Naive thymus-derived CD8-positive, alpha-beta T cell (primary cell): ENCODE measurements around the gene ZFP69B. TPM values are rescaled to one million over a fixed set of nuclear protein-coding genes. Genes with fewer than 3 reads are reported as not detected.

Experiments
- ATAC-seq, 2 donors: fragments of 150-1000 bp; cut with Tn5 transposase in 1 of 2; sonication (Bioruptor Pico), chemical (Tn5 transposase) in 1 of 2; 1 replicate in 1 of 2; 2 replicates in 1 of 2; pipeline ENCODE4 v1.10.0; 2021; ENCODE audit warnings: mild to moderate bottlenecking in 2 of 2, moderate library complexity in 2 of 2
- POLR2A ChIA-PET: fragments of 350-600 bp; sonication (Branson Sonifier 250); formaldehyde crosslinking; loops from one replicate; lab custom pipeline; 2021; ENCODE audit warnings: antibody characterized with exemption; lab: Charles Lee
- DNase-seq, 10 donors: peaks; one replicate each; pipeline versions ENCODE4 v3.0.0 to v3.0.0-alpha.2; 2020 to 2022
- H3K27ac Mint-ChIP-seq, 10 donors: one replicate each; pipeline ENCODE4 v1.8.0; 2020 to 2022; ENCODE audit warnings: mild to moderate bottlenecking in 10 of 10, mixed read lengths in 10 of 10, moderate library complexity in 4 of 10, inconsistent platforms in 1 of 10
- H3K27me3 Mint-ChIP-seq, 5 donors: one replicate each; pipeline ENCODE4 v1.8.0; 2021 to 2022; ENCODE audit warnings: mixed read lengths in 5 of 5
- H3K36me3 Mint-ChIP-seq, 3 donors: one replicate each; pipeline ENCODE4 v1.8.0; 2020 to 2022; ENCODE audit warnings: mixed read lengths in 3 of 3, mild to moderate bottlenecking in 2 of 3, inconsistent platforms in 1 of 3
- H3K4me1 Mint-ChIP-seq, 4 donors: one replicate each; pipeline ENCODE4 v1.8.0; 2021 to 2022; ENCODE audit warnings: mixed read lengths in 4 of 4
- H3K4me3 Mint-ChIP-seq, 10 donors: one replicate each; pipeline ENCODE4 v1.8.0; 2020 to 2022; ENCODE audit warnings: mild to moderate bottlenecking in 10 of 10, mixed read lengths in 10 of 10, moderate library complexity in 6 of 10, inconsistent platforms in 1 of 10
- H3K9me3 Mint-ChIP-seq, 9 donors: one replicate each; pipeline ENCODE4 v1.8.0; 2020 to 2022; ENCODE audit warnings: mixed read lengths in 9 of 9, mild to moderate bottlenecking in 3 of 9, inconsistent platforms in 1 of 9, moderate library complexity in 1 of 9
- polyA plus RNA-seq, 3 donors: library from polyadenylated mRNA; unstranded; fragments of 300-500 nt; fragmentation: Illumina TruSeq; gene quantifications; one replicate each; pipeline ENCODE4 v1.2.3, GENCODE V29; 2021
- total RNA-seq, 8 experiments: library from RNA in 2 of 8; stranded (reverse) in 2 of 8; gene quantifications; one replicate each; pipeline ENCODE4 v1.2.3 and lab custom pipeline; 2021 to 2026

Gene ZFP69B
- total and polyA plus RNA-seq, 5 experiments from 2014 or later, result 1.9 to 13.0 (median 4.4) TPM

DNA sequence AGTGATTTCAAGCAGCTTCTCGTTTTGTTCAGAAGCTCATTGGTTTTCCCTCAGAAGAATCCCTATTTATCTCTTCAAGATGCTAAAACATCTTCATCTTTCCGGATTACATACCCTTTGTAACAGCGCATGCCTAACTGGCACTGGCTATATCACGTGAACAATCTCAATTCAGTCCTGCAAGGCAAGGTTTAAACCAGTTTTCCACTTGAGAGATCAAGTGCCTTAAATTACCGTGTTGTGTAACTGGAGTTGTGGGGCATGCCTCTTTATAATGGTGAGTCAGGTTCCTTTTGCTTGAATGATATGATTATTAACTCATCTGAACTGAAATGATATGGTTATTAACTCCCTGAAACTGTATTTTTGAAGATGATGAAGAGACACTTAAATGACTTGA is 11.0 kb upstream of the ZFP69B start:
- H3K4me3 Mint-ChIP-seq, result no peak overlapping the region
- DNase-seq (no peak), ATAC-seq (no peak)
- peaks cover 0 to 9% (median 2%) of the 10 kb centered on the region in 3 donors for H3K36me3 Mint-ChIP-seq
- peaks cover 0 to 7% (median 3%) of the 10 kb centered on the region in 4 donors for H3K4me1 Mint-ChIP-seq
- no peaks in the 10 kb centered on the region for H3K27me3 Mint-ChIP-seq
- no peak overlapping the region for H3K27ac Mint-ChIP-seq
- POLR2A ChIA-PET, result interaction anchor here (0.8 kb wide), 1 partner anchor 66 kb away, joined by 4 read pairs; no protein-coding TSS in a partner anchor
- no peaks in the 10 kb centered on the region for H3K9me3 Mint-ChIP-seq

DNA sequence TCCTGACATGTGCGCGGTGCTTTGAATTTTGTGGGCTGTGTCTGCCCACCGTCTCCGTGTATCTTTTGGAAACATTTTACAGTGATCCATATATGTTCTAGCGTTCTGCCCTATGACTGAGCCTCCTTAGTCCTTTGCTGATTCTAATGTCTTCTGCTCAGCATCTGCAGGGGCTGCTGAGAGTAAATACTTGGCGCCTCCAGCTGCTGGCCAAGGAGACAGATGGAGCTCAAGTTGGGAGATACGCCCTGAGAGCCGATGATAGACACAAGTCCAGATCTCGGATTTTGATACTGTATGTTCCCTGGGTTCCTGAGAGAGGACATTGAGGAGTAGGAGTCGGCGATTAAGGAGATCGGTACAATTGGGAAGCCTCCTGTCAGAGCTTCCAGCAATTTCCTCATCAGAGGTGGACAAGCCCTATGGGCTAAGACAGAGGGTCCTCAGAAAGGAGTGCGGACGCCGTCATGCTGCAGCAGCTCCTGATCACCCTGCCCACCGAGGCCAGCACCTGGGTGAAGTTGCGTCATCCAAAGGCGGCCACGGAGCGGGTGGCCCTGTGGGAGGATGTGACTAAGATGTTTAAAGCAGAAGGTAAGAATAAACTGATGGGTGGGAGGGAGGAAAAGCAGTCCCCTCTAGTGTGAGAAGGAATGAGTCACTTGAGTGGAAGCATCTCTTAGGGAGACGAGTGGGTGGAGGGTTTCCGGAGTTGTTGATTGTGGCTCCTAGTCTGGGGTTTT is 390 bp downstream of the ZFP69B start:
- peak overlapping the region; percentile 85 to 97 (median 93) for H3K27ac Mint-ChIP-seq
- H3K36me3 Mint-ChIP-seq, result peaks cover 34 to 46% (median 44%) of the 10 kb centered on the region in 3 donors
- POLR2A ChIA-PET, result interaction anchor here (0.6 to 2.1 kb wide), 9 partner anchors 13 to 553 kb away, joined by 3 to 14 read pairs (median 4); partner anchors contain the start of genes CAP1, EXO5, ZFP69 and ZNF684

DNA sequence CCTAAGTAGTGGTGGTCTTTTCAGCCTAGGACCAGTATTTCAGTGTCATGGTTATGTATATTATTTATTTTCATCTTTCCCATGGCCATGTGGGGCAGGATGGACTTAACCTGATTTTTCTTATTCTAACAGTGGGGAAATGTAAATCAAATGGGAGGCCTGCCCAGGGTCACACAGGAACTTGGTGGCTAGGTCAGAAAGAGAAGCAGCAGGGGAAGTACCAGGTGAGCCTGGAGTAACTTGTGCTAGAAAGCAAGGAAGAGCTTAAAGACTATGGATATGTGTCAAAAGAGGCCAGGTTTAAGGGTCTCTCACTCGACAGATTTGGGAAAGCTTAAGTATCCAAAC is 936 bp downstream of the ZFP69B start:
- DNase-seq (no peak), ATAC-seq (no peak)
- Mint-ChIP-seq H3K9me3 (peaks cover 11 to 58% (median 37%) of the 10 kb centered on the region in 9 donors), H3K36me3 (peaks cover 40 to 47% (median 46%) of the 10 kb centered on the region in 3 donors), H3K27ac (peak overlapping the region; percentile 85 to 97 (median 93)), H3K4me1 (peaks cover 13 to 31% (median 20%) of the 10 kb centered on the region in 4 donors), H3K4me3 (peak overlapping the region; percentile 89 to 96 (median 94)), H3K27me3 (no peaks in the 10 kb centered on the region)
- POLR2A ChIA-PET, result interaction anchor here (0.6 to 2.1 kb wide), 6 partner anchors 14 to 411 kb away, joined by 3 to 14 read pairs (median 5); partner anchors contain the start of genes CAP1, EXO5, ZFP69 and ZNF684

More for the DNA sequence above, 390 bp downstream of the ZFP69B start:
- Mint-ChIP-seq H3K27me3 (no peaks in the 10 kb centered on the region), H3K9me3 (peaks cover 10 to 55% (median 39%) of the 10 kb centered on the region in 9 donors), H3K4me1 (peaks cover 13 to 31% (median 20%) of the 10 kb centered on the region in 4 donors), H3K4me3 (peak overlapping the region; percentile 89 to 96 (median 94))
- DNase-seq, result peak; percentile 39 to 85 (median 58)
- ATAC-seq, result peak; percentile 67 to 68

DNA sequence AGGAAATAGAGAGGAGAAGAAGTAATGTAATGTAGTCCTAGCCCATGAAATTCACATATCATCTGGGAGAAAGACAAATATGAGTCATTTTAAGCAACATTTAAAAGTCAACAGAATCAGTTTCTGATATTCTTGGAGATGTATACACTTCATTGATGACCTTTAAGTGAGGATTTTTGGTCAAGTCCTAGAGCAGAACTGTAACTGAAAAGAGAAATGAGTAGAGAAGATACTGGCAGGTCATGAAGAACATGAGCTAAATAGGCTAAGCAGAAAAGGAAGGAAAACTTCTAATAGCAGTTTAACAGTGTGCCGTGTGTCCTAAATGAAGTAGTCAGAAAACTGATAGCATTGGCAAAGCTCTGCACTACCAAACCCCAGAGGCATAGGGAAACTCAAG is 4.6 kb downstream of the ZFP69B start:
- peaks cover 24 to 92% (median 66%) of the 10 kb centered on the region in 9 donors for H3K9me3 Mint-ChIP-seq

DNA sequence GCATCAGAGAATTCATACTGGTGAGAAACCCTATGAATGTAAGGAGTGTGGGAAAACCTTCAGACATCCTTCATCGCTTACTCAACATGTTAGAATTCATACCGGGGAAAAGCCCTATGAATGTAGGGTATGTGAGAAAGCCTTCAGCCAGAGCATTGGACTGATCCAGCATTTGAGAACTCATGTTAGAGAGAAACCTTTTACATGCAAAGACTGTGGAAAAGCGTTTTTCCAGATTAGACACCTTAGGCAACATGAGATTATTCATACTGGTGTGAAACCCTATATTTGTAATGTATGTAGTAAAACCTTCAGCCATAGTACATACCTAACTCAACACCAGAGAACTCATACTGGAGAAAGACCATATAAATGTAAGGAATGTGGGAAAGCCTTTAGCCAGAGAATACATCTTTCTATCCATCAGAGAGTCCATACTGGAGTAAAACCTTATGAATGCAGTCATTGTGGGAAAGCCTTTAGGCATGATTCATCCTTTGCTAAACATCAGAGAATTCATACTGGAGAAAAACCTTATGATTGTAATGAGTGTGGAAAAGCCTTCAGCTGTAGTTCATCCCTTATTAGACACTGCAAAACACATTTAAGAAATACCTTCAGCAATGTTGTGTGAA is 12.8 kb downstream of the ZFP69B start:
- H3K36me3 Mint-ChIP-seq, result peaks cover 58 to 86% (median 66%) of the 10 kb centered on the region in 3 donors
- POLR2A ChIA-PET, result interaction anchor here (0.8 to 0.9 kb wide), 2 partner anchors 10 to 19 kb away, joined by 4 read pairs; no protein-coding TSS in a partner anchor
- H3K4me1 Mint-ChIP-seq, result no peaks in the 10 kb centered on the region
- peak in 3 of 10 donors; percentile 13 to 24 (median 14) for DNase-seq
- H3K4me3 Mint-ChIP-seq, result no peak overlapping the region
- peaks cover 28 to 98% (median 59%) of the 10 kb centered on the region in 9 donors for H3K9me3 Mint-ChIP-seq
- H3K27ac Mint-ChIP-seq, result peak overlapping the region in 1 of 10 donors; percentile 13
- ATAC-seq, result no peak
- H3K27me3 Mint-ChIP-seq, result no peaks in the 10 kb centered on the region

More for the DNA sequence above, 4.6 kb downstream of the ZFP69B start:
- Mint-ChIP-seq H3K36me3 (peaks cover 76 to 83% (median 81%) of the 10 kb centered on the region in 3 donors), H3K4me1 (peaks cover 13 to 21% (median 16%) of the 10 kb centered on the region in 4 donors), H3K27ac (no peak overlapping the region), H3K27me3 (no peaks in the 10 kb centered on the region), H3K4me3 (no peak overlapping the region)
- ATAC-seq (no peak), DNase-seq (no peak)
- POLR2A ChIA-PET, result no interaction called here

DNA sequence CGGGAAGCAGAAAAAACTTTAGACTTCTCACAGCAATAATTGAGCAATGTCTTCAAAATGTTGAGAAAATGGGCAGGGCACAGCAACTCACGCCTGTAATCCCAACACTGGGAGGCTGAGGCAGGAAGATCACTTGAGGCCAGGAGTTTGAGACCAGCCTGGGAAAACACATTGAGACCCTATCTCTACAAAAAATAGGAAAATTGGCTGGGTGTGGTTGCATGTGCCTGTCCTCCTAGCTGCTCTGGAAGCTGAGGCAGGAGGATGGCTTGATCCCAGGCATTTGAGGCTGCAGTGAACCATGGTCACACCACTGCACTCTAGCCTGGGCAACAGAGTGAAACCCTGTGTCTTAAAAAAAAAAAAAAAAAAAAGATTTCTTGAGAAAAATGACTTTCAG is 19.1 kb downstream of the ZFP69B start:
- Mint-ChIP-seq H3K36me3 (peaks cover 11 to 69% (median 63%) of the 10 kb centered on the region in 3 donors), H3K4me3 (no peak overlapping the region), H3K27me3 (no peaks in the 10 kb centered on the region), H3K4me1 (no peaks in the 10 kb centered on the region), H3K9me3 (peaks cover 20 to 100% (median 80%) of the 10 kb centered on the region in 9 donors), H3K27ac (no peak overlapping the region)
- POLR2A ChIA-PET, result no interaction called here
- no peak for ATAC-seq
- no peak for DNase-seq

DNA sequence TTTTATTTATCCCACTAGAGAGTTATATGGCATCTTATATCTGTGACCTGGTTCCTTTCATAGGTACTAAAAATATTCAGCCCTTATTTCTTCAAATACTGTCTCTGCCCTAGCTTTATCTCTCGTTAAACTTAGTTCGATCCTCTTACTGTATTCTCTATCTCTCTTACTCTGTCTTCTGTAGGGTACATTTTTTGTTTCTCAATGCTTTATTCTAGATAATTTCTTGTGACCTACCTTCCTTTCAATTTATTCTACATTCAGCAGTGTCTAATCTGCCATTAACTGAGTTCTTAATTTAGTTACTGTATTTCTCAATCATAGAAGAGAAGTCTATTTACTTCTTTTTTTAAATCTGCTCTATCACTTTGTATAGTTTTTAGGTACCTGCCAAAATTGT is 25.0 kb downstream of the ZFP69B start:
- ATAC-seq (no peak), DNase-seq (no peak)
- peak overlapping the region in 1 of 10 donors; percentile 9 for H3K4me3 Mint-ChIP-seq
- H3K36me3 Mint-ChIP-seq, result peaks cover 8 to 37% (median 37%) of the 10 kb centered on the region in 3 donors
- POLR2A ChIA-PET, result no interaction called here
- no peak overlapping the region for H3K27ac Mint-ChIP-seq
- H3K27me3 Mint-ChIP-seq, result no peaks in the 10 kb centered on the region
- peaks cover 6 to 25% (median 23%) of the 10 kb centered on the region in 4 donors for H3K4me1 Mint-ChIP-seq
- peaks cover 11 to 75% (median 45%) of the 10 kb centered on the region in 9 donors for H3K9me3 Mint-ChIP-seq

DNA sequence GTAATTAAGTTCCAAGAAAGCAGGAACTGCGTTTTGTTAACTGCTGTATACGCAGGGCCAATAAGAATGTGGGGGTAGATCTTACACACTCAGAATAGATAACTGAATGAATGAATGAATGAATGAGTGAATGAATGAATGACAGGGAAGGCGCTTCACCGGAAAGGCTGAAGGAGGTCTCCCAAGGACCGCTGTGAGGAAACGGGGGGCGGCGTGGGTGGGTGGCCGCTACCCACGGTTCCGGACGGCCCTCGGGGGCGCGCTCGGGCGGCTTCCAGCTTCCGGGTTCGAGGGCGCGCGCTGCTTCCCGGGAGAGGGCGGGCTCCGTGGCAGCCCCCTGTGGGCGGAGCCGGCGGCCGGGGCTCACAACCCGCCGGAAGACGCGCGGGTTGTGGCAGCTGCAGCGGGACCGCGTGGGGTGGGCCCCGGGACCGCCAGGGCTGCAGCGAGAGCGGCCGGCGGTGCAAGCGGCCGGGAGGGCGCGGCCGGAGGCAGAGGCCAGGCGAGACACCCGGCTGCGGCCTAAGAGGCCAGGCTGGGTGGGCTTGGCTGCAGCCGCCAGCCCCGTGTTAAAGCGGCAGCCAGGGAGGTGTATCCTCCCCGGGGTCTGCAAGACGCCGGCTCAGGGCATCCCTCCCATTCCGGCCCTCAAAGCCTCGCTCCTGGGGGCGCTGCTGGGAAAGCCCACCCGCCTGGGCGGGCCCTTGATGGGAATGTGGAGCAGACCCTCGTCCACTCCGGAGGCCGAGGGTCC is 26.8 kb downstream of the ZFP69B start, which contains the start of gene ZFP69:
Gene ZFP69, plus strand, starts transcription at position 367 of the 754 bp plus-strand sequence. CDS start 2,072 bp downstream, outside the sequence.
- DNase-seq (peak; percentile 60 to 81 (median 72)), ATAC-seq (peak; percentile 94 to 95)
- peaks cover 24 to 46% (median 40%) of the 10 kb centered on the region in 3 donors for H3K36me3 Mint-ChIP-seq
- peaks cover 13 to 73% (median 39%) of the 10 kb centered on the region in 9 donors for H3K9me3 Mint-ChIP-seq
- peak within 1 kb of the TSS; percentile 81 to 96 (median 90) for H3K4me3 Mint-ChIP-seq
- H3K27me3 Mint-ChIP-seq, result no peaks in the 10 kb centered on the region
- POLR2A ChIA-PET, result interaction anchor here (0.6 to 2.2 kb wide), 9 partner anchors 10 to 79 kb away, joined by 3 to 7 read pairs (median 4); partner anchors contain the start of genes EXO5, ZFP69B and ZNF684
- H3K27ac Mint-ChIP-seq, result peak within 1 kb of the TSS; percentile 53 to 93 (median 88)
- peaks cover 6 to 25% (median 23%) of the 10 kb centered on the region in 4 donors for H3K4me1 Mint-ChIP-seq

DNA sequence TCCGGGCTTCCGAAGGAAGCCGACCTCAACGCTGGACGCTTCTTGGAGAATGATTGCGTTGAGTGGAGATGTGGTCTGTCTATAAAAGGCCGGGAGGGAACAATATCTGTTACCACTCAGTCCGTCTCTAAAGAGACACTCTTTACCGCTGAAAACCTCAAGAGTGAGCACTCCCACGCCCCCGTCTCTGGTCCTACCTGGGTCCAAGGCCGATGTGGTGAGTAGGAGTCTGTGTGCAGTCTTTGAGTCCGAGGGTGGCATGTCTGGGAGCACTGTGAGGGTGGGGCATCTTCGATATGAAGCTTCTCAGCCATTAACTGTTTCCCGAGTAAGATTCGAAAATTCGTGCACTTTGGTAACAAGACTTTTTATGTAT is 27.4 kb downstream of the ZFP69B start:
- peak overlapping the region; percentile 53 to 92 (median 79) for H3K27ac Mint-ChIP-seq
- POLR2A ChIA-PET, result interaction anchor here (0.6 to 2.2 kb wide), 8 partner anchors 11 to 54 kb away, joined by 3 to 7 read pairs (median 4); partner anchors contain the start of genes EXO5, ZFP69B and ZNF684
- ATAC-seq (peak; percentile 23 to 48), DNase-seq (peak in 3 of 10 donors; percentile 1 to 10 (median 9))
- peaks cover 6 to 25% (median 23%) of the 10 kb centered on the region in 4 donors for H3K4me1 Mint-ChIP-seq
- H3K27me3 Mint-ChIP-seq, result no peaks in the 10 kb centered on the region
- H3K36me3 Mint-ChIP-seq, result peaks cover 30 to 50% (median 40%) of the 10 kb centered on the region in 3 donors
- H3K4me3 Mint-ChIP-seq, result peak overlapping the region; percentile 81 to 94 (median 88)
- H3K9me3 Mint-ChIP-seq, result peaks cover 14 to 73% (median 39%) of the 10 kb centered on the region in 9 donors

DNA sequence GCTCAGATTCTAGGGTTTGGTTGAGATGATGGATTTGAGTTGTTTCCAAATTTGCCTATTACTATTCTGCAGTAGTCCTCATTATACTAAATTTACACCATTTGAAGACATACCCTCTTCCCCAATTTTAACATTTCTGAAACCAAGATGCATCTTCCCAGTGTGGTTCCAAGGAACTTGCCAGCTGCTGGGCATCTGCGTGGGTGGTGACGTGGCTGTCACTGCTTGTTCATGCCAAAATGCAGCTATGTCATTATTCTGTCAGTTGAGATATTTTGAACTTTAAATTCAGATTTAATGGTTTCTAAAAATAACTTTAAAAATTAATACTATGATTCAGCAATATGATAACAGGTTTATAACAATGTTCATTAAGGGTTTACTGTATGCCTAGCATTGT is 28.0 kb downstream of the ZFP69B start:
- POLR2A ChIA-PET, result interaction anchor here (1.8 to 2.2 kb wide), 2 partner anchors 28 to 30 kb away, joined by 6 to 7 read pairs; partner anchors contain the start of genes EXO5 and ZFP69B
- H3K27me3 Mint-ChIP-seq, result no peaks in the 10 kb centered on the region
- ATAC-seq (no peak), DNase-seq (no peak)
- peaks cover 12 to 72% (median 39%) of the 10 kb centered on the region in 9 donors for H3K9me3 Mint-ChIP-seq
- H3K36me3 Mint-ChIP-seq, result peaks cover 36 to 49% (median 38%) of the 10 kb centered on the region in 3 donors
- peaks cover 6 to 25% (median 23%) of the 10 kb centered on the region in 4 donors for H3K4me1 Mint-ChIP-seq
- H3K27ac Mint-ChIP-seq, result peak overlapping the region in 9 of 10 donors; percentile 30 to 91 (median 74)
- H3K4me3 Mint-ChIP-seq, result peak overlapping the region; percentile 81 to 94 (median 88)

DNA sequence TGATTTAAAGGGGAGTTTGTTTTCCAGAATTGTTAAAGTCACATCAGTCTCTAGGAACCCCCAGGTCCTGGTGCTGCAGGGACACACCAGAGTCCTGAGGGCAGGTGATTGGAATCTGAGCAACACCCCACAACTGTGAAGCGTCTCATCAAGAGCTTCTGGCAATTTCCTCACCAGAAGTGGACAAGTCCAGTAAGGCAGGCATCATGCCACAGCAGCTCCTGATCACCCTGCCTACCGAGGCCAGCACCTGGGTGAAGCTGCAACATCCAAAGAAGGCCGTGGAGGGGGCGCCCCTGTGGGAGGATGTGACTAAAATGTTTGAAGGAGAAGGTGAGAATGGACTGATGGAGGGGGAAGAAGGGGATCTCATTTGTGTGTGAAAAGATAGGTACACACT is 28.9 kb downstream of the ZFP69B start:
- peak overlapping the region in 6 of 10 donors; percentile 27 to 74 (median 60) for H3K27ac Mint-ChIP-seq
- H3K36me3 Mint-ChIP-seq, result peaks cover 38 to 56% (median 44%) of the 10 kb centered on the region in 3 donors
- DNase-seq, result no peak
- H3K9me3 Mint-ChIP-seq, result peaks cover 12 to 69% (median 31%) of the 10 kb centered on the region in 9 donors
- H3K4me1 Mint-ChIP-seq, result peaks cover 6 to 25% (median 23%) of the 10 kb centered on the region in 4 donors
- POLR2A ChIA-PET, result no interaction called here
- H3K4me3 Mint-ChIP-seq, result peak overlapping the region in 6 of 10 donors; percentile 0 to 94 (median 22)
- no peaks in the 10 kb centered on the region for H3K27me3 Mint-ChIP-seq
- ATAC-seq, result no peak
